Fibroblast of peridontal ligament (primary cell): Measurements from ENCODE around the gene PLSCR3.

Experiments used
- DNase-seq: peaks from one replicate; pipeline ENCODE4 v3.0.0-alpha.2; 2010; ENCODE audit errors: extremely low read depth

The PLSCR3 gene

GRCh38 chr17:7348478-7349242, 45.7 kb downstream of the PLSCR3 start:
- peak; percentile 64 for DNase-seq

- DNase-seq = no peak
Measured at GRCh38 chr17:7347630-7348477, 46.5 kb downstream of the PLSCR3 start.

GRCh38 chr17:7346761-7347614, 47.3 kb downstream of the PLSCR3 start:
- DNase-seq = no peak

GRCh38 chr17:7343250-7343649, 51.1 kb downstream of the PLSCR3 start:
- DNase-seq = no peak

GRCh38 chr17:7341842-7342241, 52.5 kb downstream of the PLSCR3 start:
- no peak for DNase-seq

- no peak for DNase-seq
Measured at GRCh38 chr17:7340179-7340578, 54.1 kb downstream of the PLSCR3 start.
